ENCODE data around the gene KCNK16.

The KCNK16 gene

GRCh38 chr6:39322306-39322850 lies at the start of gene KCNK16:
Gene KCNK16 (minus strand): TSS chr6:39322702. CDS start chr6:39322540, 162 bp downstream.
- H3K27ac ChIP-seq, result no peak within 1 kb of the TSS
- DNase-seq (ENCODE audit: low read depth, low spot score), result no peak

DNA sequence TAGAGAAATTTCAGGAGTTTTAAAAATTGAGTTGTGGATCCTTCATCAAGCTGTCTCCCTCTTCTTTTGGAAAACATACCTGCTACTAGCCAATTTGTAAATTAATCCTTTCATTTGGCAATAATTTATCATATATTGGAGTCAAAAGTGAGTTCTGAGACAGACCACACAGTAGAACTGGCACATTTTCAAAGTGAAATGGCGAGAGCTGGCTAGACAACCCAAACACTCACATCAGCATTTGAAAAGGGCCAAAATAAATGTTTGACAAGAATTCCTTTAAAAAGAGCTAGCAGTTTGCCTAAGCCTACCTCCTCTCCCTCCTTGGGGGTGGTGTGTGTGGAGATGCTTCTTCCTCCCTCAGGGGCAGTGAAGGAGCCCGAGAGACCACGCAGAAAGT lies 47.9 kb upstream of the KCNK16 start:
- no peak for DNase-seq (ENCODE audit: low read depth, low spot score)
- H3K27ac ChIP-seq, result no peak overlapping the region

- DNase-seq (ENCODE audit: low read depth, low spot score), result no peak
- H3K27ac ChIP-seq, result no peak overlapping the region
Observed at GRCh38 chr6:39369987-39370386, 47.5 kb upstream of the KCNK16 start.

GRCh38 chr6:39367700-39368099 lies 45.2 kb upstream of the KCNK16 start:
- no peak for DNase-seq (ENCODE audit: low read depth, low spot score)
- no peak overlapping the region for H3K27ac ChIP-seq

DNA sequence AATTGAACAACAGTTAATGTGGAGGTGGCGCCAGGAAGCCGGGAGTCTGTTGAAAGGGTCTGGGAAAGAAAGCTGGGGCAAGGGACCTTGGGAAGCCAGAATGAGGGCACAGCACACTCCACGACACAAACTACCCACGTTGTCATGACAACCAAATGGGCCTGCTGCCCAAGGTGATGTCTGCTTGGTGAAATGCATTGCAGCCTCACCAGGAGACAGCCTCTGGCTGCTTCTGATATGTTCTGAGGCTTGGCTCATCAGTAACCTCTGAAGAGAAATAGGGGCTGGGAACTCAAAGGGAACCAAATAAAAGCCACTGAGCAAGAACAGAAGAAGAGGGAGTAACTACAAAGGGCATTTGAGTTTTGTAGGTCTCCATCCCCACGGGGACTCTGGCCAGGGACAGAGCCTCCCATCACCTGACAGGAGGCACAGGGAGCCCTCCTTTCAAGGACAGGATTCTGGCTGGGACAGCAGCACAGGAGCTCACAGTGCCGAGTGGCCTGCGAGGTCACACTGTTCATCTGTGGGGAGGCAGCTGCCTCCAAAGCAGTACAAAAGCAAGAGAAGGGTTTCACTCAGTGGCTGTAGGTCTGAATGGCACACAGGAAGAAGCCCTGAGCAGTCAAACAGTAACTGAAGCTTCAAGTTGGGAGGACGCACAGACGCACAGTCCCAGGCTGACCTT lies 44.6 kb upstream of the KCNK16 start:
- no peak overlapping the region for H3K27ac ChIP-seq
- DNase-seq (ENCODE audit: low read depth, low spot score), result no peak

GRCh38 chr6:39365281-39366074 lies 43.0 kb upstream of the KCNK16 start:
- H3K27ac ChIP-seq, result no peak overlapping the region
- no peak for DNase-seq (ENCODE audit: low read depth, low spot score)

GRCh38 chr6:39363280-39363679 lies 40.8 kb upstream of the KCNK16 start:
- DNase-seq (ENCODE audit: low read depth, low spot score), result no peak
- H3K27ac ChIP-seq, result no peak overlapping the region

- no peak overlapping the region for H3K27ac ChIP-seq
- DNase-seq (ENCODE audit: low read depth, low spot score), result no peak
Observed at GRCh38 chr6:39362487-39362865, 40.0 kb upstream of the KCNK16 start.

- no peak for DNase-seq (ENCODE audit: low read depth, low spot score)
- H3K27ac ChIP-seq, result no peak overlapping the region
Observed at GRCh38 chr6:39361657-39362486, 39.4 kb upstream of the KCNK16 start.

DNA sequence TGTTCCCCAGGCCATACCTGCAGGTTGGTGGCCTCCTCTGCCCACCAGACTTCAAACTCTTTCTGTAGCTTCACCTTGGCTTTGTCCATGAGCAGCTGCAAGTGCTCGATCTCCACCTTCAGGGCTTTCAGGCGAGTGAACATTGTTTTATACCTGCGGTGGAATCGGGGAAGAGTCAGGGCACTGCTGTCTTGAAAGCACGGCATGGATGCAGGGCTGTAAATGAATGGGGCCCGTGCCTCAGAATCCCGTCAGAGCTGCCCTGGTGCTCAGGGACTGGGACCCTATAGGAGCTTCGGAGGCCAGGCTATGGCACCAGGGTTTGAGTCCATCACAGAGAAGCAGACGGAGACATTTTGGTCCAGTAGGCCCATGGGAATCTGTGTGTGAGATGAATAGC lies 37.9 kb upstream of the KCNK16 start:
- no peak overlapping the region for H3K27ac ChIP-seq
- DNase-seq (ENCODE audit: low read depth, low spot score), result no peak

DNA sequence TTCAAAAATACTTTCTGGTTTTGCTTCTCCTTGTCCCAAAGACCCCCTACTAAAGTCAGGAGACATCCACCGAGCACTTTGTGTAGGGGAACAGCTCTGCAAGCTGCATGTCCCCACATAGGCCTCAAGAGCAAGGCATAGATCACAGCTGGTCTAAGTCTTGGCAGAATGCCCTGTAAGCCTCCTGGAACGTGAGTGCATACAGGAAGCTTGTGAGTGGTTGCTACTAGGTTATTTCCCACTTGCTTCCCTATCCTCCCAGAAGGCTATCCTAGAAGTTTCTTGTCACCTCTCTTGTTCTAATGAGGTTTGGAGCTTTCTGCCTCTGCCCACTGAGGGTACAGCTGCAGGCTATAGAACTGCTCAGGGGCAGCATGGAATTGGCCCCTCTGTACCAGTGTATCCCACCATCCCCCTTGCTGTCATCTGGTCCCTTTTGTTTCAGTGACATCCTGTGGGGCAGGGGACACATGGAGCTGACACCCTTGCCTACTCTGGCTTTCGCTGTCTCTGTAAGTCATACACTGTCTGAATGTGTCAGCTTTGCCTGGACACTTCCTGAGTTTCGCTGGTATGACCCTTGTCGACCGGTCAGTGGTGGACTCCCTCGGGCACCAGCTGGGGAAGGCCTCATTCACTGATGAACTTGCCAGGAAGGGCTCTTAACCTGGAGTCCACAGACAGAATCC lies 35.6 kb upstream of the KCNK16 start:
- DNase-seq (ENCODE audit: low read depth, low spot score), result no peak
- no peak overlapping the region for H3K27ac ChIP-seq

GRCh38 chr6:39353698-39354315 lies 31.3 kb upstream of the KCNK16 start:
- DNase-seq (ENCODE audit: low read depth, low spot score), result no peak
- no peak overlapping the region for H3K27ac ChIP-seq

- H3K27ac ChIP-seq, result no peak overlapping the region
- no peak for DNase-seq (ENCODE audit: low read depth, low spot score)
Observed at GRCh38 chr6:39350723-39351505, 28.4 kb upstream of the KCNK16 start.

GRCh38 chr6:39348740-39349139 lies 26.2 kb upstream of the KCNK16 start:
- H3K27ac ChIP-seq, result no peak overlapping the region
- no peak for DNase-seq (ENCODE audit: low read depth, low spot score)

DNA sequence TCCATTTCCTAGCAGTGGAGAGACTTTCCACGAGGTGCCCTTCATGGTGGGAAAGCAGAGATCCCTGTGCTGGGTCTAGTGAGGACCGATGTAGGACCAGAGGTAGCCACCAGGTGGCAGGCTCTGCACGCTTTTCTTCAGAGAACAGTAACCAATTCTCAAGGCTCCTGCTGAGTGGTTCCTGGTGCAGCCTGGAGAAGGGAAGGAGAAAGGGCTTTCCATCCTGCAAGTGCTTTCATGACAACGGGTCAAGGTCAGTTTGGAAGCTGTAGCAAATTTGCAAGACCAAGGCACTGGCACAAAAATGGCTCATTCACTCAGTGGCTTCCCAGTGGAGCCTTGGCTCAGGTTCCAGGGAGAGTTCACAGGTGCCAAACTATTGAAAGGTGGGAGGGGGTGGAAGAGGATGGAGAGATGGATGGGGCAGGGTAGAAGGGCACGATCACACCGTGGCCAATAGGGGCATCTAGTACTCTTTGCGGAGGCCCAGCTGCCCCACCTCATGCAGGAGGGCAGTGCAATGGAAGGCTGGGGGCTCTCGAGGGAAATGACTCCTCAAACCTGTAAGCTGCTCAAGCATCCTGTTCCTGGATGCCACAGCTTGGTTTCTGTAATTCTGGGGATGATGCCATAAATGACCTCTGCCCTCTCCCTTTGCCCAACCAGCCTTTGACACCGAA lies 25.5 kb upstream of the KCNK16 start:
- no peak for DNase-seq (ENCODE audit: low read depth, low spot score)
- no peak overlapping the region for H3K27ac ChIP-seq

DNA sequence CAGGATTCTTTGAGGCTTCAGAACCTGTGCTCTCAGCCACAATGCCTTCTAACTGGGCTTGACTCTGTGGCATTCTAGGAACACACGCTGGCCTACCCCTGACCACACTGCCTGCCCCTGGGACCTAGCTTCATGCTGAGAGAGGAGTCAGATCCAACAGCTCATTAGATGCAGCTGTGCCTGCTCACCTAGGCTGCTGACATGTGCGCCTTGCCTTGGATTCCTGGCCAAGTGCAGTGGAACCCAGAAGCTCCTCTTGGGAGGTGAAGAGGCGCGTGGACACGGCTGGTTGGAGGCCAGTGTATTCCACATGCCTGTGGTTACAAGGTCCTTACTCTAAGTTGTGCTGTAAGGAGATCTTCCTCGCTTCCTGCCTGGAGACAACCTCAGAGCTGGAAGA lies 24.7 kb upstream of the KCNK16 start:
- no peak for DNase-seq (ENCODE audit: low read depth, low spot score)
- H3K27ac ChIP-seq, result no peak overlapping the region

GRCh38 chr6:39344821-39345280 lies 22.3 kb upstream of the KCNK16 start:
- no peak overlapping the region for H3K27ac ChIP-seq

GRCh38 chr6:39343396-39343870 lies 20.9 kb upstream of the KCNK16 start:
- H3K27ac ChIP-seq, result no peak overlapping the region
- no peak for DNase-seq (ENCODE audit: low read depth, low spot score)

More at GRCh38 chr6:39344821-39345280, 22.3 kb upstream of the KCNK16 start:
- DNase-seq (ENCODE audit: low read depth, low spot score), result no peak
